Immature natural killer cell (primary cell): ENCODE results near the gene PLPPR2. TPM values are rescaled to one million over a fixed set of nuclear protein-coding genes. Genes with fewer than 3 reads are reported as not detected.
"Not testable (repeated sequence)": the region's sequence is repeated elsewhere in the genome, so short reads cannot be mapped to it uniquely, and the experiment has no call there.

Experiments
- DNase-seq, 3 donors: peaks; one replicate each; pipeline ENCODE4 v3.0.0; 2022; ENCODE audit warnings: mixed read lengths in 1 of 3
- H3K27ac Mint-ChIP-seq, 6 donors: one replicate each; pipeline ENCODE4 v1.8.0; 2020; ENCODE audit warnings: mixed read lengths in 6 of 6, mild to moderate bottlenecking in 5 of 6, inconsistent platforms in 4 of 6, moderate library complexity in 3 of 6
- H3K27me3 Mint-ChIP-seq, 3 donors: one replicate each; pipeline ENCODE4 v1.8.0; 2020 to 2021; ENCODE audit warnings: low read depth in 3 of 3, mild to moderate bottlenecking in 3 of 3, mixed read lengths in 3 of 3, moderate library complexity in 3 of 3, inconsistent platforms in 1 of 3
- H3K36me3 Mint-ChIP-seq, 3 donors: one replicate each; pipeline ENCODE4 v1.8.0; 2020; ENCODE audit warnings: mixed read lengths in 3 of 3, inconsistent platforms in 2 of 3, mild to moderate bottlenecking in 2 of 3
- H3K4me1 Mint-ChIP-seq, 2 donors: one replicate each; pipeline ENCODE4 v1.8.0; 2020; ENCODE audit warnings: inconsistent platforms in 2 of 2, mild to moderate bottlenecking in 2 of 2, mixed read lengths in 2 of 2, moderate library complexity in 1 of 2
- H3K4me3 Mint-ChIP-seq, 5 donors: one replicate each; pipeline ENCODE4 v1.8.0; 2020; ENCODE audit warnings: mild to moderate bottlenecking in 5 of 5, mixed read lengths in 5 of 5, inconsistent platforms in 3 of 5, moderate library complexity in 3 of 5
- H3K9me3 Mint-ChIP-seq, 6 donors: one replicate each; pipeline ENCODE4 v1.8.0; 2020; ENCODE audit warnings: mild to moderate bottlenecking in 6 of 6, mixed read lengths in 6 of 6, inconsistent platforms in 4 of 6, moderate library complexity in 3 of 6
- polyA plus RNA-seq, 3 donors: library from polyadenylated mRNA; unstranded; fragments of 300-500 nt; fragmentation: Illumina TruSeq; gene quantifications; one replicate each; pipeline ENCODE4 v1.2.3, GENCODE V29; 2021

Gene PLPPR2
- polyA plus RNA-seq, 3 donors from 2014 or later, result 1.2 to 2.7 (median 1.8) TPM

DNA sequence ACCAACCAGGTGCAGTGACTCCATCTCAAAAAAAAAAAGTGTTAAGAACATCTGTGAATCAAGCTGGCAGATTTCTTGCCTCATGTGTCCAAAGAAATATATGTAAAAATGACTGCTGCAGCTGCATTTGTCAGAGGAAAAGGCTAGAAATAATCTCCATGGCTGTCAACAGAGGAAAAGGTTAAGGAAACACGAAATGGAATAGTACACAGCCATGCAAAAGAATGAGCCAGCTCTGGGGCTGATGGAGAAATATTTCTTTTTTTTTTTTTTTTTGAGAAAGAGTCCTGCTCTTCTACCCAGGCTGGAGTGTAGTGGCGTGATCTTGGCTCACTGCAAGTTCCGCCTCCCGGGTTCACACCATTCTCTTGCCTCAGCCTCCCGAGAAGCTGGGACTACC is 22.4 kb upstream of the PLPPR2 start:
- peaks cover 13 to 15% (median 15%) of the 10 kb centered on the region in 3 donors for H3K36me3 Mint-ChIP-seq
- H3K27ac Mint-ChIP-seq, result no peak overlapping the region
- no peak overlapping the region for H3K4me3 Mint-ChIP-seq
- peaks cover 0 to 2% (median 0%) of the 10 kb centered on the region in 6 donors for H3K9me3 Mint-ChIP-seq
- H3K4me1 Mint-ChIP-seq, result peaks cover 10 to 12% of the 10 kb centered on the region in 2 donors
- peaks cover 0 to 2% (median 0%) of the 10 kb centered on the region in 3 donors for H3K27me3 Mint-ChIP-seq
- DNase-seq, result no peak

DNA sequence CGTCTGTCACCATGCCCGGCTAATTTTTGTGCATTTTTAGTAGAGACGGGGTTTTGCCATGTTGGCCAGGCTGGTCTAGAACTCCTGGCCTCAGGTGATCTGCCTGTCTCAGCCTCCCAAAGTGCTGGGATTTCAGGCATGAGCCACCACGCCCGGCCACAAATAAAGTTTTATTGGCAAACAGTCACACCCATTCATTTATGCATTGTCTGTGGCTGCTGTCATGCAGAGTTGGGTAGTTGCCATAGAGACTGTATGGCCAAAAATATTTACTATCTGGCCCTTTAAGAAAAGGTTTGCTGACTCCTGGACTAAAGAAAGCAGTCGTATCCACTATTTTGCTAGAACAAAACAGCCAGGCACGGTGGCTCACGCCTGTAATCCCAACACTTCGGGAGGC is 21.4 kb upstream of the PLPPR2 start:
- H3K4me3 Mint-ChIP-seq, H3K9me3 Mint-ChIP-seq, H3K27ac Mint-ChIP-seq, H3K27me3 Mint-ChIP-seq, DNase-seq: not testable (repeated sequence)
- peaks cover 21 to 22% of the 10 kb centered on the region in 2 donors for H3K4me1 Mint-ChIP-seq
- peaks cover 13 to 15% (median 15%) of the 10 kb centered on the region in 3 donors for H3K36me3 Mint-ChIP-seq

DNA sequence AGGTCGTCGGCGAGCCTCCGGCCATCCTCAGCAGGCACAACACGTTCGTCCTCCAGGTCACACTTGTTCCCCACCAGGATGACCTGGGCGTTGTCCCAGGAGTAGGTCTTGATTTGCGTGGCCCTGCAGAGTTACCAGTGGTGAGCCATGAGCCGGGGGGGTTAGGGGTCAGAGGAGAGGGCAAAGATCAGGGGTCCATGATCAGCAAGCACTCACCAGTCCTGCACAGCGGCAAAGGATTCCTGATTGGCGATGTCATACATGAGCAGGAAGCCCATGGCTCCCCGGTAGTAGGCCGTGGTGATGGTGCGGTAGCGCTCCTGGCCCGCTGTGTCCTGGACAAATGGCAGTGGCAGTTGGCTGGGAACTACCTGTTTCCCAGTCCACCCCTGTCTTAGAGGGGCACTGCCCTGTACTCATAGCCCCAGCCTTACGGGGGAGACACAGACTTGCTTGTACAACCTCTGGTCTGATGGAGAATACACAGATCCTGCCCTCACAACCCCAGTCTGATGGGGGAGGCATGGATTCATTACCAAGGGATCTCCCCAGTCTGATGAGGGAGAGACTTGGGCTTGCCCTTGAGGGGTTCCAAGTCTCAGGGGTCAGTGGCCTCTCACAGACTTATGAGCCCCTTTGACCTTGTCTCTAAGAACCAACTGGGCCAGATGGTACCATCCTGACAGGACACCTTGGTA is 19.6 kb upstream of the PLPPR2 start:
- Mint-ChIP-seq H3K4me1 (peaks cover 29 to 32% of the 10 kb centered on the region in 2 donors), H3K27ac (no peak overlapping the region), H3K4me3 (no peak overlapping the region), H3K9me3 (peaks cover 0 to 2% (median 0%) of the 10 kb centered on the region in 6 donors), H3K36me3 (peaks cover 12 to 15% (median 13%) of the 10 kb centered on the region in 3 donors), H3K27me3 (peaks cover 0 to 2% (median 0%) of the 10 kb centered on the region in 3 donors)
- no peak for DNase-seq

DNA sequence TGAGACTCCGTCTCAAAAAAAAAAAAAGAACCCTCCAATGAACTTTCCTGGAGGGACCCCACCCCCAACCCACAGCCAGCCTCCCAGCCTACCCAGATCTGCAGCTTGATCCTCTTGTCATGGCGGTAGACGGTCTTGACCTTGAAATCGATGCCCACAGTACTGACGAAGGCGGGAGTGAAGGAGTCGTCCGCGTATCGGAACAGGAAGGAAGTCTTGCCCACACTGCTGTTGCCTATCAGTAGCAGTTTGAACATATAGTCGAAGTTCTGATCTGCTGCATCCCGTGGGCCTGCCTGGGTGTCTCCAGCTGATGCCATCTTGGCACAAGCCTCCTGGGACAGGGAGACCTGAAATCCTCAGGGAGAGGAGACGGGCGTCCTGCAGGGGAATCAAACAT is 18.2 kb upstream of the PLPPR2 start:
- peak overlapping the region; percentile 50 to 78 (median 65) for H3K27ac Mint-ChIP-seq
- peaks cover 29 to 32% of the 10 kb centered on the region in 2 donors for H3K4me1 Mint-ChIP-seq
- peak in 1 of 3 donors; percentile 23 for DNase-seq
- H3K27me3 Mint-ChIP-seq, result peaks cover 0 to 3% (median 0%) of the 10 kb centered on the region in 3 donors
- H3K9me3 Mint-ChIP-seq, result peaks cover 0 to 2% (median 0%) of the 10 kb centered on the region in 6 donors
- H3K36me3 Mint-ChIP-seq, result peaks cover 12 to 15% (median 13%) of the 10 kb centered on the region in 3 donors
- H3K4me3 Mint-ChIP-seq, result peak overlapping the region; percentile 48 to 66 (median 56)

DNA sequence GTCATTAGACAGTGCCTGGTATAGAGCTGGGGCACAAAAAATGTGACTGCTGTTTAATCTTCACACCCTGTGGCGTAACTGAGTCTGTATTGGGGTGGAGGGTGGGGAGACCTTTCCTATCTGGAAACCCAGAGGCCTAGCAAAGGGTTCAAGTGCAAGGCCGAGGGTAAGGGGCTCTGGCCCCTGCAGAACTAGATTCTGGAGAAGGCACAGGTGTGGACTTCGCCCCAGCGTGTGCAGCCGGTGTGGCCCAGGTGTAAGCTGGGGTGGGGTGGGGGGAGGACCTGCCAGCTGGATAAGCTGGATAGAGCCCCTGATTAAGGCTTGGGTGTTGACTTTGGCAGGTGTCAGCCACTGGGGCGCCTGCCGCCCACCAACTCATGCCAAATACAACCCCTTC is 17.1 kb upstream of the PLPPR2 start:
- peak overlapping the region; percentile 9 to 66 (median 48) for H3K4me3 Mint-ChIP-seq
- no peak for DNase-seq
- H3K4me1 Mint-ChIP-seq, result peaks cover 29 to 32% of the 10 kb centered on the region in 2 donors
- peaks cover 12 to 15% (median 13%) of the 10 kb centered on the region in 3 donors for H3K36me3 Mint-ChIP-seq
- H3K27me3 Mint-ChIP-seq, result peaks cover 0 to 2% (median 1%) of the 10 kb centered on the region in 3 donors
- H3K9me3 Mint-ChIP-seq, result peaks cover 0 to 2% (median 0%) of the 10 kb centered on the region in 6 donors
- H3K27ac Mint-ChIP-seq, result peak overlapping the region in 4 of 6 donors; percentile 23 to 74 (median 64)

DNA sequence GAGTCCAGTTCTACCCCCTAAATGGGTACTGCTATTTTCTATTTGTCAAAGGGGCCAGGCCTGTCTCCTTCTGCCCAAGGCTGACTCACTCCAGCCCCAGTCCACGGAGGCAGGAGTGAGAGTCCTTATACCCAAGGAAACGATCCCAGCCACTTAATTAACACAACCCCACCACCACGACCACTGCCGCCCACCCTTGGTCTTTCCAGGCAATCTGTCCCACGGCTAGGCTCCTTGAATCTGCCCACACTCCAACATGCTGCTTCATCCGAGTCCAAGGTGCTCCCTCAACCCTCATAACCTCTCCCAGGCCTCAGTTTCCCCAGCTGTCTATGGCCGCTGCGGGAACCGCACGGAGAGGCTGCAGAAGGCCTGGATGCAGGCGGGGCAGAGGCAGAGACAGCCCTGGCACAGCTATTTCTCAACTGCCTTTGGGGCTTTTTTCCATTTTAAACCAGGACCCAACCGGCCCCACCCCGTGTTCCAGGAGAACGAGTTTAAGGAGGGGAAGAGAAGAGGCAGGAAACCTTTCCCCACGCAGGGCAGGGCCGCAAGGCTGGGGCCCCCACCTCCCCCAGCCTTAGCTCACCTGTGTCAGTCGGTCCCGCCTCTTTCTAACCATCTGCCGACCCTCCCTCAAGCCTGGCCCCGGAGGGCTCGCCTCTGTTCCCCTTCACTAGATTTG is 16.5 kb upstream of the PLPPR2 start:
- Mint-ChIP-seq H3K4me3 (peak overlapping the region; percentile 49 to 83 (median 80)), H3K4me1 (peaks cover 29 to 32% of the 10 kb centered on the region in 2 donors), H3K36me3 (peaks cover 8 to 15% (median 12%) of the 10 kb centered on the region in 3 donors), H3K9me3 (peaks cover 0 to 2% (median 0%) of the 10 kb centered on the region in 6 donors), H3K27ac (peak overlapping the region; percentile 2 to 74 (median 20)), H3K27me3 (peaks cover 0 to 2% (median 1%) of the 10 kb centered on the region in 3 donors)
- no peak for DNase-seq

DNA sequence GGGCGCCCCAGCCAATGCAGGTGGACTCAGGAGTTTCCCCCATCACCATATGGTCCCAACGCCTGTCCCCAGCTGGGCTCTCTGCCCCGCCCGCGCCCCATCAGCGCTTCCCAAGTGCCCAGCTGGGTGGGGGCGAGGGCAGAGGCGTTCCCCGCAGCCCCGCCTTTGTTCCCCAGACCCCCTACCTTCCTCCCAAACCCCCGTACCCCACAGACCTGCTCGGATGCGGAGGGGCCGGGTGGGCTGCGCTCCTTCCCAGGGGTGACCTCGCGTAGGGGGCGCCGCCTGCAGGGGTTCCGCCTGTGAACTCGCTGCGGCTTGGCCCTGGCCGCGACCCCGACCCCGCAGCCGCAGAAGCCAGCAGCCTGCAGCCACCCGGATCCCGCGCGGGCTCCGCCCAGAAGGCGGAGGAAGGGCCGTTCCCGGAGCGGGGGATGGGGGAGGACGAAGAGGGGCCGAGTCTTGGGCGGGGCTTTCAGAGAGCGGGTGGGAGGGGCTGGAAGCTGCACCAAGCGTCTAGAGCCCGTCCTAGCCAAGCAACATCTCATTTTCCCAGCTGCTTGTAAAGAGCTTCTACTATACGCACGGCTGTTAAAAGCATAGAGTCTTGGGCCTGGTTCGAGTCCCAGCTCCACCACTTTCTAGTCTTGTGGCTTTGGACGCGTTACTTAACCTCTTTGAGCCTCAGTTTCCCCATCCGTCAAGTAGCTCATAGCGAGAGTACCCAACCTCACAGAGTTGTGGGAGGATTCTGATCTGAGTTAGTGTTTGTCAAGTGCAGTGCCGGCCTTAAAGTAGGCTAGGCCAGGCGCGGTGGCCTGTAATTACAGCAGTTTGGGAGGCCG is 15.8 kb upstream of the PLPPR2 start, which contains the start of gene RAB3D:
Gene RAB3D (minus strand): TSS at position 404 of the 845 bp plus-strand sequence. CDS start 2,258 bp downstream, outside the sequence.
- H3K9me3 Mint-ChIP-seq, result peaks cover 0 to 2% (median 0%) of the 10 kb centered on the region in 6 donors
- peaks cover 6 to 13% (median 8%) of the 10 kb centered on the region in 3 donors for H3K36me3 Mint-ChIP-seq
- peak within 1 kb of the TSS; percentile 2 to 78 (median 54) for H3K27ac Mint-ChIP-seq
- peaks cover 32 to 34% of the 10 kb centered on the region in 2 donors for H3K4me1 Mint-ChIP-seq
- DNase-seq, result peak; percentile 63 to 71 (median 64)
- H3K4me3 Mint-ChIP-seq, result peak within 1 kb of the TSS; percentile 78 to 83 (median 80)
- peaks cover 0 to 2% (median 1%) of the 10 kb centered on the region in 3 donors for H3K27me3 Mint-ChIP-seq

DNA sequence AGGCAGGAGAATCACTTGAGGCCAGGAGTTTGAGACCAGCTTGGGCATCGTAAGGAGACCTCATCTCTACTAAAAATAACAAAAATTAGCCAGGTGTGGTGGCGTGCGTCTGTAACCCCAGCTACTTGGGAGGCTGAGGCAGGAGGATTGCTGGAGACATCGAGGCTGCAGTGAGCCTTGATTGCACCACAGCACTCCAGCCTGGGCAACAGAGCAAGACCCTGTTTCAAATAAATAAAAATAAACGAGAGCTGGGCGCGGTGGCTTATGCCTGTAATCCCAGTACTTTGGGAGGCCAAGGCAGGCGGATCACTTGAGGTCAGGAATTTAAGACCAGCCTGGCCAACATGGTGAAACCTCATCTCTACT is 15.1 kb upstream of the PLPPR2 start:
- Mint-ChIP-seq H3K36me3 (peaks cover 6 to 12% (median 7%) of the 10 kb centered on the region in 3 donors), H3K27ac (peak overlapping the region in 3 of 6 donors; percentile 34 to 70 (median 39)), H3K4me1 (peaks cover 35 to 36% of the 10 kb centered on the region in 2 donors), H3K4me3 (peak overlapping the region; percentile 78 to 83 (median 80))
- H3K27me3 Mint-ChIP-seq, H3K9me3 Mint-ChIP-seq, DNase-seq: not testable (repeated sequence)

DNA sequence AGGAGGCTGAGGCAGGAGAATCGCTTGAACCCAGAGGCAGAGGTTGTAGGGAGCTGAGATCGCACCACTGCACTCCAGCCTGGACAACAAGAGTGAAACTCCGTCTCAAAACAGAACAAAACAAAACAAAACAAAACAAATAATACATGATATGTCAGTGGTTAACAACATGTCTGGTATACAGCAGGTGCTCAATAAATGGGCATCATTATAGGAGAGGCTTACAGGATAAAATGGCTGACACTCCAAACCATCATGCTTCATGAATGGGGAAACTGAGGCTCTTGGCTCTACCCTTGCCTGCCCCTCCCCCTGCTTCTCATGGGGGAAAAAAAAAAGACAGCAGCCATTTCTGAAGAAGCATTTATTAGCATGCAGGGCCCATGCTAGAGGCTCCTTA is 12.8 kb upstream of the PLPPR2 start:
- Mint-ChIP-seq H3K4me3 (peak overlapping the region in 1 of 5 donors; percentile 44), H3K4me1 (peaks cover 49 to 52% of the 10 kb centered on the region in 2 donors), H3K27me3 (peaks cover 8% of the 10 kb centered on the region in 3 donors), H3K9me3 (no peaks in the 10 kb centered on the region), H3K36me3 (no peaks in the 10 kb centered on the region), H3K27ac (no peak overlapping the region)
- DNase-seq, result no peak

DNA sequence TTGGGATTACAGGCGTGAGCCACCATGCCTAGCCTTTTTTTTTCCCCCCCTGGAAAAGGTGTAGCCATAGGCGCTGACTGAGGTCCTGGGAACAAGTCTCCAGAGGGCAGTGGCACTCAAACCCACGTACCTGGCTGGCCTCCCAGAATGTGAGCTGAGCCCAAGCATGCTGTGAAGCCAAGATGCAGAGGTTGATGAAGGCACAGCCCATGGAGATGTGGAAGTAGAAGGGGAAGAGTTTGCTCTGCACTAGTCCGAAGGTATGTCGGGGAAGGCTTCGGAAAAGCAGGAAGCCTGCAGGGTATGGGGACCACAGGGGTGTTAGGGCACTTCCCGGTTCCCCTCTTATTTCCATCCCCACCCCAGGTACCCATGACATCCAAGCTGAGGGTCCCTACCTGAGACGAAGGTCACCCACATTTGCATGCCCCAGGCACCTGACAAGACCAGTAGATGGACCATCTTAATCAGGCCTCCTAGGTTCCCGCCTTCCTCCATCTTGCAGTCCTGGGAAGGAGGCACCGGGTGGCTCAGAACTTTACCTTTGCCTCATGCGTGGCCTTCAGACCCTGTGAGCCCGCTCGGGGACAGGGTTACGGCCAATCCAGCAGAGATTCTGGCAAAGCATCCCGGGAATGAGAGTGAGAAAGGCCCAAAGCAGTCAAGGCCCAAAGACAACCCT is 10.0 kb upstream of the PLPPR2 start:
- Mint-ChIP-seq H3K27me3 (peaks cover 8% of the 10 kb centered on the region in 3 donors), H3K27ac (peak overlapping the region; percentile 91 to 98 (median 93)), H3K9me3 (peaks cover 0 to 6% (median 0%) of the 10 kb centered on the region in 6 donors), H3K4me1 (peaks cover 28% of the 10 kb centered on the region in 2 donors), H3K36me3 (peaks cover 7 to 9% (median 9%) of the 10 kb centered on the region in 3 donors), H3K4me3 (peak overlapping the region; percentile 98 to 99 (median 98))
- DNase-seq, result no peak

DNA sequence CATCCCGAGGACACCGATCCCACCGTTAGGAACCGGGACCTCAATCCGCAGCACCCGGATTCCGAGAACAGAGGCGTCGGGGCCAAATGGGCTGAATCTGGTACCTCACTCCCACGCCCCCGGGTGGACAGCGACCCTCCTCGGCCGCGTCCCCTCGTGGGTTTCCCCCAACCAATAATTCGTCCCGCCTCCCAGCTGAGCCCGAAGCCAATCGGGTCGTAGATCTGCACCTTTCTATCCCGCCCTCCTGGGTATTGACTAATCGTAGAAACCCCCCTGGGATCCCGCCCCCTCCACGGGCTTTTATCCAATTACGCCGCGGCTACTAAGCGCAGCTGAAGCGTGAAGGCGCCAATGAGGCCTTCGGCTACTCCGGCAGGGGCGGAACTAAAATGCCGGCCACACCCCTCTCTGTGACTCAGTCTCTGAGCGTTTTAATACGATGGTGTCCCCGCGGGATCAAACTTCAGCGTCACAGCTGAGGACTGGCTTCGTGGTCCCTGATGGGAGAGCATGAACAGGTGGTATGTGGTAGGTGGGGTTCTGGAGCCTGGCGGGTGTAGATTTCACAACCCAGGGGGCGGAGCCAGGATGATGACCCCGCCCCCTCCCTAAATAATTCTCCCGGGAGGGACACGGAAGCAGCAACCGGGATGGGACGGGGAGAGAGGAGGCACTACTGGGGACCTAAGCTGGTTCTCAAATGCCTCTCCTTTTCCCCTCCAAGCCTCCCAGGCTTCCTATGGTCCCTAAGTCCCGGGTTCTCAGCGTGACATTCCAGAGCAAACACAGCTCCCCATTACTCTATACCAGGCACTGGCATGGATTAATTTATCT is 8.9 kb upstream of the PLPPR2 start, which contains the start of the genes CCDC159 and TMEM205:
Gene CCDC159 (plus strand): TSS at position 416 of the 837 bp plus-strand sequence. CDS start 88 bp downstream, at position 504.
Gene TMEM205 (minus strand): TSS at position 165 of the 837 bp plus-strand sequence. CDS start 649 bp downstream, outside the sequence.
- H3K27ac Mint-ChIP-seq, result peak within 1 kb of the TSS; percentile 91 to 98 (median 93)
- H3K36me3 Mint-ChIP-seq, result peaks cover 7 to 9% (median 9%) of the 10 kb centered on the region in 3 donors
- peak; percentile 98 for DNase-seq
- peaks cover 28% of the 10 kb centered on the region in 2 donors for H3K4me1 Mint-ChIP-seq
- peak within 1 kb of the TSS; percentile 98 to 99 (median 98) for H3K4me3 Mint-ChIP-seq
- peaks cover 0 to 6% (median 0%) of the 10 kb centered on the region in 6 donors for H3K9me3 Mint-ChIP-seq
- H3K27me3 Mint-ChIP-seq, result peaks cover 6 to 8% (median 8%) of the 10 kb centered on the region in 3 donors
